GM12878 (cell line): Measurements from ENCODE around the gene RARRES1. TPM values are rescaled to one million over a fixed set of nuclear protein-coding genes. Genes with fewer than 3 reads are reported as not detected.

Experiments
- ATAC-seq: fragments of 200-7000 bp; cut with Tn5 transposase; 3 replicates; pipeline ENCODE4 v1.9.1; 2020; ENCODE audit warnings: mild to moderate bottlenecking, moderate library complexity
- BruUV-seq: library from RNA; stranded (reverse); fragments of 400-500 nt; replicated peaks from 2 replicates; lab custom pipeline; 2021; lab: Mats Ljungman, UMichigan
- CTCF ChIA-PET: fragments of 300-600 bp; sonication (Branson Sonifier 250); formaldehyde crosslinking; extraction: SDS; loops from one replicate; lab custom pipeline; 2021; ENCODE audit warnings: inconsistent platforms; lab: Yijun Ruan, JAX
- POLR2A ChIA-PET: fragments of 350-600 bp; formaldehyde crosslinking; extraction: SDS; loops from one replicate; lab custom pipeline; 2021; ENCODE audit warnings: inconsistent platforms; lab: Charles Lee
- RAD21 ChIA-PET: fragments of 300-600 bp; sonication (Branson Sonifier 250); formaldehyde crosslinking; loops from one replicate; lab custom pipeline; 2023; ENCODE audit warnings: antibody characterized with exemption; ENCODE audit not compliant: unreplicated experiment; lab: Charles Lee
- SMC1A ChIA-PET: fragments of 300-600 bp; sonication (Branson Sonifier 250); formaldehyde crosslinking; loops from one replicate; lab custom pipeline; 2023; ENCODE audit not compliant: unreplicated experiment, uncharacterized antibody; lab: Charles Lee
- DNase-seq: peaks from one replicate; pipeline ENCODE4 v3.0.0-alpha.2; 2011; ENCODE audit warnings: low read depth, low spot score
- FAIRE-seq: peaks from 3 replicates; lab custom pipeline; 2011; peaks lifted over from hg19 to GRCh38; lab: Jason Lieb, UNC
- H2AFZ ChIP-seq: 2 replicates; pipeline ENCODE4 v1.6.0; 2011; ENCODE audit warnings: low read depth, low read length, control low read depth; ENCODE audit not compliant: control insufficient read depth
- H3K27ac ChIP-seq: 2 replicates; pipeline ENCODE4 v1.5.1; 2011; ENCODE audit warnings: control low read depth; ENCODE audit not compliant: control insufficient read depth, insufficient read depth
- H3K27me3 ChIP-seq, 2 experiments: replicated peaks in 1 of 2; 2 replicates each; pipeline versions ENCODE4 v1.6.0 to v1.6.1; 2011; ENCODE audit warnings: low read length in 1 of 2; ENCODE audit not compliant: control insufficient read depth in 2 of 2, insufficient read depth in 2 of 2
- H3K36me3 ChIP-seq, 2 experiments: 2 replicates each; pipeline ENCODE4 v1.5.1; 2011; ENCODE audit warnings: low read length in 1 of 2; ENCODE audit not compliant: control insufficient read depth in 2 of 2, insufficient read depth in 2 of 2
- H3K4me1 ChIP-seq: 2 replicates; pipeline ENCODE4 v1.6.1; 2011; ENCODE audit warnings: mild to moderate bottlenecking, low read length, moderate library complexity, mixed read lengths; ENCODE audit not compliant: control insufficient read depth, insufficient read depth
- H3K4me2 ChIP-seq: 2 replicates; pipeline ENCODE4 v1.6.0; 2011; ENCODE audit warnings: control low read depth; ENCODE audit not compliant: control insufficient read depth, insufficient read depth
- H3K4me3 ChIP-seq: fragments of 200-600 bp; sonication (generic); 2 replicates; pipeline ENCODE4 v1.5.1; 2016
- H3K79me2 ChIP-seq: 2 replicates; pipeline ENCODE4 v1.6.0; 2011; ENCODE audit warnings: low read length; ENCODE audit not compliant: control insufficient read depth, insufficient read depth
- H3K9ac ChIP-seq: 2 replicates; pipeline ENCODE4 v1.8.0; 2011; ENCODE audit warnings: low read length, control low read depth, mixed read lengths; ENCODE audit not compliant: control insufficient read depth, insufficient read depth
- H3K9me3 ChIP-seq: replicated peaks from 3 replicates; pipeline ENCODE4 v1.5.1; 2011; ENCODE audit warnings: mild to moderate bottlenecking, low read length; ENCODE audit not compliant: control insufficient read depth, insufficient read depth
- H4K20me1 ChIP-seq: 2 replicates; pipeline ENCODE4 v1.6.0; 2011; ENCODE audit not compliant: control insufficient read depth, insufficient read depth
- E4F1 ChIP-seq: fragments of 450-650 bp; IDR thresholded peaks from 2 replicates; pipeline ENCODE4 v1.6.1; 2018; ENCODE audit warnings: borderline replicate concordance, mild to moderate bottlenecking; ENCODE audit not compliant: partially characterized antibody
- GATAD2B ChIP-seq: fragments of 450-650 bp; conservative IDR thresholded peaks from 2 replicates; pipeline ENCODE4 v1.6.1; 2017; ENCODE audit warnings: low read depth, mild to moderate bottlenecking, moderate library complexity
- LARP7 ChIP-seq: fragments of 450-650 bp; IDR thresholded peaks from 2 replicates; pipeline ENCODE4 v1.6.1; 2017; ENCODE audit warnings: mild to moderate bottlenecking
- MYC ChIP-seq: IDR thresholded peaks from 2 replicates; pipeline ENCODE4 v1.6.1; 2011; ENCODE audit warnings: mild to moderate bottlenecking, low read length, moderate library complexity, inconsistent platforms; ENCODE audit not compliant: insufficient read depth, insufficient replicate concordance, insufficient read length, severe bottlenecking
- NR2F1 ChIP-seq: fragments of 450-650 bp; conservative IDR thresholded peaks from 2 replicates; pipeline ENCODE4 v1.6.1; 2017; ENCODE audit warnings: mild to moderate bottlenecking
- POLR2AphosphoS5 ChIP-seq: IDR thresholded peaks from 2 replicates; pipeline ENCODE4 v1.6.1; 2011; ENCODE audit warnings: mild to moderate bottlenecking, low read length, inconsistent platforms
- RBBP5 ChIP-seq: fragments of 200-600 bp; sonication (generic); conservative IDR thresholded peaks from 2 replicates; pipeline ENCODE4 v1.6.1; 2016
- SMAD5 ChIP-seq: IDR thresholded peaks from 2 replicates; pipeline ENCODE4 v1.6.1; 2016; ENCODE audit warnings: antibody characterized with exemption, low read depth
- YY1 ChIP-seq: IDR thresholded peaks from 2 replicates; pipeline ENCODE4 v1.6.1; 2011; ENCODE audit warnings: low read depth, mild to moderate bottlenecking, low read length
- ZNF24 ChIP-seq: fragments of 450-650 bp; IDR thresholded peaks from 2 replicates; pipeline ENCODE4 v1.6.1; 2017; ENCODE audit warnings: antibody characterized with exemption, mild to moderate bottlenecking
- ZNF274 ChIP-seq: IDR thresholded peaks from one replicate; pipeline ENCODE4 v1.8.0; 2011; ENCODE audit not compliant: insufficient read length, insufficient read depth
- in situ Hi-C: fragments of 300-500 bp; cut with MboI; formaldehyde crosslinking; loops from 9 replicates; pipeline ENCODE4 v1.14.3; 2018; ENCODE audit warnings: mixed read lengths
- intact Hi-C: fragments of 100-400 bp; cut with micrococcal nuclease; formaldehyde crosslinking; loops from one replicate; pipeline ENCODE4 v1.14.2; 2022; ENCODE audit not compliant: unreplicated experiment
- polyA plus RNA-seq, 11 experiments: library from polyadenylated mRNA; depleted of rRNA in 4 of 11; unstranded in 6 of 11; stranded (reverse) in 5 of 11; fragments of >200 nt; fragmentation: Nextera tagmentation in 4 of 11; fragmentation: Illumina TruSeq in 1 of 11; extraction: Ambion mirVana in 4 of 11; extraction: Trizol in 1 of 11; gene quantifications; 1 replicate in 1 of 11; 2 replicates in 10 of 11; pipeline versions ENCODE4 v1.2.1 to v1.2.3, GENCODE V29; 2011 to 2016; ENCODE audit warnings: inconsistent platforms in 2 of 11, missing spikeins in 2 of 11, low read depth in 1 of 11
- total RNA-seq, 4 experiments: library from RNA; depleted of rRNA in 3 of 4; stranded (reverse); fragments of >200 nt in 3 of 4; fragmentation: Illumina TruSeq in 1 of 4; extraction: Trizol in 1 of 4; gene quantifications; 2 replicates each; pipeline versions ENCODE4 v1.2.1 to v1.2.3, GENCODE V29; 2013 to 2021
- TF ChIP-seq, protein P1 (sequence below): fragments of 450-650 bp; formaldehyde crosslinking; IDR thresholded peaks from 2 replicates; pipeline ENCODE4 v1.4.0; 2022; ENCODE audit warnings: mild to moderate bottlenecking, moderate library complexity
- TF ChIP-seq, protein P2 (sequence below): fragments of 450-650 bp; IDR thresholded peaks from 2 replicates; pipeline ENCODE4 v1.6.1; 2017; ENCODE audit warnings: antibody characterized with exemption, mild to moderate bottlenecking, moderate library complexity

Gene RARRES1
- total and polyA plus RNA-seq, 10 of the 15 experiments (the other 5 are each of a cell fraction or from before 2014, with no cell fraction given) = 0.02 to 0.83 (median 0.63) TPM; not detected in 7

DNA sequence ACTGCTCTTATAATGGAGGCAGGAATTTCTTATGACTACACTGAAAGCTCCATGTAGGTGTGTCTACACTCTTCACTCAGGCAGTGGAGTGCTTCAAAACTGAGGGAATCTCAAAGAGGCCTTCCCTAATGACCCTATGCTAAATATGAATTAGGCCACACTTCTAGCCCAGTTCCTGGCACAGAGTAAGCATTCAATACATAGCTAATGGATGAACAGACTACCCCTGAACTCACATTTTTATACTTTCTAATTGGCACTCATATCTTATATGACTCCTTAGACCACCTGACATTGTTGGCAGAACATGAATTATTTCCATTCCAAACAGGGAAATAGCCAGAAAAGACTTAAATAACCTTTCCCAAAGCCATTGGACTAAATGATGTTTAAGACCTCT, 3.4 kb downstream of the RARRES1 start:
- Histone ChIP-seq H4K20me1 (no peaks in the 10 kb centered on the region), H3K27me3 (no peaks in the 10 kb centered on the region), H3K4me1 (peaks cover 5% of the 10 kb centered on the region), H2AFZ (no peak overlapping the region), H3K27ac (no peak overlapping the region), H3K4me2 (no peak overlapping the region), H3K9me3 (no peaks in the 10 kb centered on the region), H3K4me3 (no peak overlapping the region), H3K9ac (no peak overlapping the region), H3K36me3 (no peaks in the 10 kb centered on the region), H3K79me2 (no peaks in the 10 kb centered on the region)
- ATAC-seq (no peak), FAIRE-seq (no peak), DNase-seq (no peak)
- RAD21 ChIA-PET = interaction anchor here (0.7 to 4.5 kb wide), 3 partner anchors 61 to 74 kb away, joined by 3 to 78 read pairs (median 3); no protein-coding TSS in a partner anchor
- TF ChIP-seq SMAD5 (no peak), NR2F1 (no peak), RBBP5 (no peak), ZNF24 (no peak), LARP7 (no peak), ZNF274 (no peak), POLR2AphosphoS5 (no peak), MYC (no peak), GATAD2B (no peak), YY1 (no peak), E4F1 (no peak)
- TF ChIP-seq, protein P1, sequence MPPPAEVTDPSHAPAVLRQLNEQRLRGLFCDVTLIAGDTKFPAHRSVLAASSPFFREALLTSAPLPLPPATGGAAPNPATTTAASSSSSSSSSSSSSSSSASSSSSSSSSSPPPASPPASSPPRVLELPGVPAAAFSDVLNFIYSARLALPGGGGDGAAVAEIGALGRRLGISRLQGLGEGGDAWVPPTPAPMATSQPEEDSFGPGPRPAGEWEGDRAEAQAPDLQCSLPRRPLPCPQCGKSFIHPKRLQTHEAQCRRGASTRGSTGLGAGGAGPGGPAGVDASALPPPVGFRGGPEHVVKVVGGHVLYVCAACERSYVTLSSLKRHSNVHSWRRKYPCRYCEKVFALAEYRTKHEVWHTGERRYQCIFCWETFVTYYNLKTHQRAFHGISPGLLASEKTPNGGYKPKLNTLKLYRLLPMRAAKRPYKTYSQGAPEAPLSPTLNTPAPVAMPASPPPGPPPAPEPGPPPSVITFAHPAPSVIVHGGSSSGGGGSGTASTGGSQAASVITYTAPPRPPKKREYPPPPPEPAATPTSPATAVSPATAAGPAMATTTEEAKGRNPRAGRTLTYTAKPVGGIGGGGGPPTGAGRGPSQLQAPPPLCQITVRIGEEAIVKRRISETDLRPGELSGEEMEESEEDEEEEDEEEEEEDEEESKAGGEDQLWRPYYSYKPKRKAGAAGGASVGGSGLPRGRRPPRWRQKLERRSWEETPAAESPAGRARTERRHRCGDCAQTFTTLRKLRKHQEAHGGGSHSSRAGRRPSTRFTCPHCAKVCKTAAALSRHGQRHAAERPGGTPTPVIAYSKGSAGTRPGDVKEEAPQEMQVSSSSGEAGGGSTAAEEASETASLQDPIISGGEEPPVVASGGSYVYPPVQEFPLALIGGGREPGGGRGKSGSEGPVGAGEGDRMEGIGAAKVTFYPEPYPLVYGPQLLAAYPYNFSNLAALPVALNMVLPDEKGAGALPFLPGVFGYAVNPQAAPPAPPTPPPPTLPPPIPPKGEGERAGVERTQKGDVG (CRISPR knock-in tag) = no peak
- TF ChIP-seq, protein P2, sequence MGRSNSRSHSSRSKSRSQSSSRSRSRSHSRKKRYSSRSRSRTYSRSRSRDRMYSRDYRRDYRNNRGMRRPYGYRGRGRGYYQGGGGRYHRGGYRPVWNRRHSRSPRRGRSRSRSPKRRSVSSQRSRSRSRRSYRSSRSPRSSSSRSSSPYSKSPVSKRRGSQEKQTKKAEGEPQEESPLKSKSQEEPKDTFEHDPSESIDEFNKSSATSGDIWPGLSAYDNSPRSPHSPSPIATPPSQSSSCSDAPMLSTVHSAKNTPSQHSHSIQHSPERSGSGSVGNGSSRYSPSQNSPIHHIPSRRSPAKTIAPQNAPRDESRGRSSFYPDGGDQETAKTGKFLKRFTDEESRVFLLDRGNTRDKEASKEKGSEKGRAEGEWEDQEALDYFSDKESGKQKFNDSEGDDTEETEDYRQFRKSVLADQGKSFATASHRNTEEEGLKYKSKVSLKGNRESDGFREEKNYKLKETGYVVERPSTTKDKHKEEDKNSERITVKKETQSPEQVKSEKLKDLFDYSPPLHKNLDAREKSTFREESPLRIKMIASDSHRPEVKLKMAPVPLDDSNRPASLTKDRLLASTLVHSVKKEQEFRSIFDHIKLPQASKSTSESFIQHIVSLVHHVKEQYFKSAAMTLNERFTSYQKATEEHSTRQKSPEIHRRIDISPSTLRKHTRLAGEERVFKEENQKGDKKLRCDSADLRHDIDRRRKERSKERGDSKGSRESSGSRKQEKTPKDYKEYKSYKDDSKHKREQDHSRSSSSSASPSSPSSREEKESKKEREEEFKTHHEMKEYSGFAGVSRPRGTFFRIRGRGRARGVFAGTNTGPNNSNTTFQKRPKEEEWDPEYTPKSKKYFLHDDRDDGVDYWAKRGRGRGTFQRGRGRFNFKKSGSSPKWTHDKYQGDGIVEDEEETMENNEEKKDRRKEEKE = no peak
- POLR2A ChIA-PET = no interaction called here
- CTCF ChIA-PET = interaction anchor here (0.7 to 6.2 kb wide), 15 partner anchors 8 to 531 kb away, joined by 3 to 159 read pairs (median 5); partner anchors contain the start of gene MFSD1
- BruUV-seq = no TSS peak
- SMC1A ChIA-PET = interaction anchor here (0.7 to 5.1 kb wide), 2 partner anchors 62 to 391 kb away, joined by 3 to 59 read pairs; no protein-coding TSS in a partner anchor
- in situ Hi-C loops (no loop called here), intact Hi-C loops (no loop called here)
